T-helper 1 cell (primary cell): Measurements from ENCODE around the gene PDE2A.
"Not testable (repeated sequence)": the region's sequence is repeated elsewhere in the genome, so short reads cannot be mapped to it uniquely, and the experiment has no call there.

ENCODE experiments used
- DNase-seq, 5 donors: peaks; one replicate each; pipeline ENCODE4 v3.0.0-alpha.2; 2012 to 2020

Gene PDE2A

GRCh38 chr11:72573855-72574445 lies 100.3 kb downstream of the PDE2A start:
- DNase-seq = no peak

- peak in 2 of 5 donors; percentile 3 to 38 for DNase-seq
These were observed 101.0 kb downstream of the PDE2A start for GRCh38 chr11:72573072-72573854.

GRCh38 chr11:72572540-72572939 lies 101.7 kb downstream of the PDE2A start:
- not testable (repeated sequence) for DNase-seq

- peak in 1 of 5 donors; percentile 2 for DNase-seq
These were observed 103.1 kb downstream of the PDE2A start for GRCh38 chr11:72570893-72571661.

- DNase-seq = peak in 1 of 5 donors; percentile 55
These were observed 104.0 kb downstream of the PDE2A start for GRCh38 chr11:72569966-72570892.

GRCh38 chr11:72568861-72569260 lies 105.4 kb downstream of the PDE2A start:
- DNase-seq = no peak

- no peak for DNase-seq
These were observed 111.8 kb downstream of the PDE2A start for GRCh38 chr11:72562431-72562830.

GRCh38 chr11:72561856-72562255 lies 112.4 kb downstream of the PDE2A start:
- no peak for DNase-seq

GRCh38 chr11:72560864-72561263 lies 113.4 kb downstream of the PDE2A start:
- not testable (repeated sequence) for DNase-seq

- DNase-seq = no peak
These were observed 117.8 kb downstream of the PDE2A start for GRCh38 chr11:72556433-72556832.

- not testable (repeated sequence) for DNase-seq
These were observed 119.2 kb downstream of the PDE2A start for GRCh38 chr11:72555014-72555522.

- DNase-seq = peak in 4 of 5 donors; percentile 7 to 58 (median 18)
These were observed 120.5 kb downstream of the PDE2A start for GRCh38 chr11:72553706-72554105.

GRCh38 chr11:72552399-72552910 lies 121.8 kb downstream of the PDE2A start:
- no peak for DNase-seq

GRCh38 chr11:72551571-72551970 lies 122.7 kb downstream of the PDE2A start:
- DNase-seq = no peak

GRCh38 chr11:72548463-72548862 lies 125.8 kb downstream of the PDE2A start:
- no peak for DNase-seq

- no peak for DNase-seq
These were observed 127.4 kb downstream of the PDE2A start for GRCh38 chr11:72546866-72547265.

GRCh38 chr11:72544589-72544988 lies 129.6 kb downstream of the PDE2A start:
- no peak for DNase-seq

- DNase-seq = no peak
These were observed 130.2 kb downstream of the PDE2A start for GRCh38 chr11:72543849-72544542.

- no peak for DNase-seq
These were observed 132.8 kb downstream of the PDE2A start for GRCh38 chr11:72541257-72541974.

- DNase-seq = no peak
These were observed 137.2 kb downstream of the PDE2A start for GRCh38 chr11:72537051-72537450.

- no peak for DNase-seq
These were observed 139.1 kb downstream of the PDE2A start for GRCh38 chr11:72535194-72535547.
